IMR-90 (cell line): ENCODE results near the gene FANCL.

ENCODE experiments used
- MAZ ChIP-seq: IDR thresholded peaks from 2 replicates; pipeline ENCODE4 v1.6.1; 2012; ENCODE audit warnings: low read depth, mild to moderate bottlenecking, low read length, improper control_type of control experiment, moderate library complexity, borderline replicate concordance
- MXI1 ChIP-seq: IDR thresholded peaks from 2 replicates; pipeline ENCODE4 v1.6.1; 2012; ENCODE audit warnings: low read depth, mild to moderate bottlenecking, low read length, moderate library complexity, borderline replicate concordance
- POLR2A ChIP-seq: IDR thresholded peaks from 2 replicates; pipeline ENCODE4 v1.6.1; 2012; ENCODE audit warnings: mild to moderate bottlenecking, low read depth, low read length
- RAD21 ChIP-seq: IDR thresholded peaks from 2 replicates; pipeline ENCODE4 v1.6.1; 2012; ENCODE audit warnings: low read length, improper control_type of control experiment
- RFX5 ChIP-seq: IDR thresholded peaks from 2 replicates; pipeline ENCODE4 v1.8.0; 2012; ENCODE audit warnings: low read depth, mild to moderate bottlenecking, low read length, moderate library complexity
- SMC3 ChIP-seq: fragments of 150-350 bp; IDR thresholded peaks from 2 replicates; pipeline ENCODE4 v1.6.1; 2016; ENCODE audit warnings: low read depth, mild to moderate bottlenecking, antibody characterized with exemption, low read length, moderate library complexity
- TF ChIP-seq, protein P1 (sequence below): conservative IDR thresholded peaks from 2 replicates; pipeline ENCODE4 v1.5.1; 2012; ENCODE audit warnings: mild to moderate bottlenecking, low read depth, low read length, improper control_type of control experiment

GRCh38 chr2:58146707-58147106 is 94.4 kb downstream of the FANCL start:
- TF ChIP-seq RAD21 (no peak), POLR2A (no peak), MXI1 (no peak), SMC3 (no peak), RFX5 (no peak), MAZ (no peak)
- TF ChIP-seq, protein P1, sequence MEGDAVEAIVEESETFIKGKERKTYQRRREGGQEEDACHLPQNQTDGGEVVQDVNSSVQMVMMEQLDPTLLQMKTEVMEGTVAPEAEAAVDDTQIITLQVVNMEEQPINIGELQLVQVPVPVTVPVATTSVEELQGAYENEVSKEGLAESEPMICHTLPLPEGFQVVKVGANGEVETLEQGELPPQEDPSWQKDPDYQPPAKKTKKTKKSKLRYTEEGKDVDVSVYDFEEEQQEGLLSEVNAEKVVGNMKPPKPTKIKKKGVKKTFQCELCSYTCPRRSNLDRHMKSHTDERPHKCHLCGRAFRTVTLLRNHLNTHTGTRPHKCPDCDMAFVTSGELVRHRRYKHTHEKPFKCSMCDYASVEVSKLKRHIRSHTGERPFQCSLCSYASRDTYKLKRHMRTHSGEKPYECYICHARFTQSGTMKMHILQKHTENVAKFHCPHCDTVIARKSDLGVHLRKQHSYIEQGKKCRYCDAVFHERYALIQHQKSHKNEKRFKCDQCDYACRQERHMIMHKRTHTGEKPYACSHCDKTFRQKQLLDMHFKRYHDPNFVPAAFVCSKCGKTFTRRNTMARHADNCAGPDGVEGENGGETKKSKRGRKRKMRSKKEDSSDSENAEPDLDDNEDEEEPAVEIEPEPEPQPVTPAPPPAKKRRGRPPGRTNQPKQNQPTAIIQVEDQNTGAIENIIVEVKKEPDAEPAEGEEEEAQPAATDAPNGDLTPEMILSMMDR, result no peak
